Measurements from ENCODE around the gene SHISA6.

SHISA6 gene

DNA sequence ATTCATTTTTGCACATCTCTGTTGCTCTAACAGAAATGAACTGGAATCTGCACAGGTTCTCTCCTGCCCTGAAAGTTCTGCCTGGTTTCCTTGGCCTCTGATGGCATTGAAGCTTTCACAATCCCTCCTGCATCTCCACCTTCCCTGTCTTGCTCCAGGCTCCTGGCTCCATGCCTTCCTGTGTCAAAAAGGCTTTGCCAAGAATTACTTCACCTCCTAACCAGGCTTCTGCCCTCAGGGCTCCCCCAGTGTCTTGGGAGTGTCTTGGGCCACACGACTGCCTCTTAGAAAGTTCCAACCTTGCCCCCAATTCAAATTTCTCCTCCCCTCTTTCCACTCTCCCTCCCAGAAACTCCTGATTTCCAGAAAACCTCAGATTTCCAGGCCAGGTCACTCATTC is 320.3 kb downstream of the SHISA6 start:
- H3K36me3 ChIP-seq (ENCODE audit: low read length) = no peaks in the 10 kb centered on the region
- no peak overlapping the region for H3K27ac ChIP-seq (ENCODE audit: low read depth, low read length)
- H3K4me3 ChIP-seq (ENCODE audit: insufficient read depth, low read length, poor library complexity, severe bottlenecking) = no peak overlapping the region
- no peak overlapping the region for H3K9ac ChIP-seq (ENCODE audit: low read length)
- TF ChIP-seq, protein P1, sequence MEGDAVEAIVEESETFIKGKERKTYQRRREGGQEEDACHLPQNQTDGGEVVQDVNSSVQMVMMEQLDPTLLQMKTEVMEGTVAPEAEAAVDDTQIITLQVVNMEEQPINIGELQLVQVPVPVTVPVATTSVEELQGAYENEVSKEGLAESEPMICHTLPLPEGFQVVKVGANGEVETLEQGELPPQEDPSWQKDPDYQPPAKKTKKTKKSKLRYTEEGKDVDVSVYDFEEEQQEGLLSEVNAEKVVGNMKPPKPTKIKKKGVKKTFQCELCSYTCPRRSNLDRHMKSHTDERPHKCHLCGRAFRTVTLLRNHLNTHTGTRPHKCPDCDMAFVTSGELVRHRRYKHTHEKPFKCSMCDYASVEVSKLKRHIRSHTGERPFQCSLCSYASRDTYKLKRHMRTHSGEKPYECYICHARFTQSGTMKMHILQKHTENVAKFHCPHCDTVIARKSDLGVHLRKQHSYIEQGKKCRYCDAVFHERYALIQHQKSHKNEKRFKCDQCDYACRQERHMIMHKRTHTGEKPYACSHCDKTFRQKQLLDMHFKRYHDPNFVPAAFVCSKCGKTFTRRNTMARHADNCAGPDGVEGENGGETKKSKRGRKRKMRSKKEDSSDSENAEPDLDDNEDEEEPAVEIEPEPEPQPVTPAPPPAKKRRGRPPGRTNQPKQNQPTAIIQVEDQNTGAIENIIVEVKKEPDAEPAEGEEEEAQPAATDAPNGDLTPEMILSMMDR (IDR thresholded peaks at IDR 0.05; ENCODE audit: insufficient read depth, low read length, poor library complexity, severe bottlenecking) = no peak
- no peak for TF ChIP-seq EZH2phosphoT487 (conservative IDR thresholded peaks at IDR 0.05; ENCODE audit: low read length)
- H3F3A ChIP-seq (ENCODE audit: insufficient read depth) = no peaks in the 10 kb centered on the region
- no peaks in the 10 kb centered on the region for H3K27me3 ChIP-seq (ENCODE audit: low read length)
- H3K9me2 ChIP-seq (replicated peaks; ENCODE audit: insufficient read depth, low read length) = no peaks in the 10 kb centered on the region
- no peaks in the 10 kb centered on the region for H3K79me2 ChIP-seq (ENCODE audit: insufficient read depth, low read length)
- no peak overlapping the region for H3K4me2 ChIP-seq (ENCODE audit: low read depth, low read length, poor library complexity, severe bottlenecking)
- no peaks in the 10 kb centered on the region for H4K20me1 ChIP-seq (ENCODE audit: low read depth, low read length)
- H3K9me3 ChIP-seq (ENCODE audit: insufficient read depth, low read length) = no peaks in the 10 kb centered on the region
- H2AFZ ChIP-seq (ENCODE audit: low read depth, low read length, severe bottlenecking) = no peak overlapping the region

DNA sequence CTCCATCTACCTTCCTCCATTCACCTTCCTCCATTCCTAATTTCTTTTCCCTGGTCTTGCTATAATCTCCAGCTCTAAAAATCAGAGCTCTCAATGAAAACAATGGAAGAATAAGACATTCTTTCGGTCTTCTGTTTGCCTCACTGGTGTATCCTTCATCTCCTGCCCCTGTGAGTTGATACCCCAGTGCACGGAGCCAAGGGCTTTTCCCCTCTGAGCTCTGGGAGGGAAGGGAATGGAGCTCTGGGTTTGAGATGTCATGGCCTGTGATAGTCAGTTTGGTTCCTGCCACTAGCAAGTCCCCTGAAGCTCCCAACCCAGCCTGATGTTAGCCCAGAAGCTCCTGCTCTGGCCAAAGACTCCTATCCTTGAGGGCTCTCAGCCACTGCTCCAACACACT is 320.7 kb downstream of the SHISA6 start:
- H3K79me2 ChIP-seq (ENCODE audit: insufficient read depth, low read length) = no peaks in the 10 kb centered on the region
- no peak for TF ChIP-seq EZH2phosphoT487 (conservative IDR thresholded peaks at IDR 0.05; ENCODE audit: low read length)
- TF ChIP-seq, protein P1 (IDR thresholded peaks at IDR 0.05; ENCODE audit: insufficient read depth, low read length, poor library complexity, severe bottlenecking) = no peak
- H3K9me2 ChIP-seq (replicated peaks; ENCODE audit: insufficient read depth, low read length) = no peaks in the 10 kb centered on the region
- no peaks in the 10 kb centered on the region for H3K9me3 ChIP-seq (ENCODE audit: insufficient read depth, low read length)
- H3K27ac ChIP-seq (ENCODE audit: low read depth, low read length) = no peak overlapping the region
- no peak overlapping the region for H3K4me2 ChIP-seq (ENCODE audit: low read depth, low read length, poor library complexity, severe bottlenecking)
- no peaks in the 10 kb centered on the region for H4K20me1 ChIP-seq (ENCODE audit: low read depth, low read length)
- H3K4me3 ChIP-seq (ENCODE audit: insufficient read depth, low read length, poor library complexity, severe bottlenecking) = no peak overlapping the region
- H2AFZ ChIP-seq (ENCODE audit: low read depth, low read length, severe bottlenecking) = no peak overlapping the region
- H3K9ac ChIP-seq (ENCODE audit: low read length) = no peak overlapping the region
- H3F3A ChIP-seq (ENCODE audit: insufficient read depth) = no peaks in the 10 kb centered on the region
- no peaks in the 10 kb centered on the region for H3K27me3 ChIP-seq (ENCODE audit: low read length)
- H3K36me3 ChIP-seq (ENCODE audit: low read length) = no peaks in the 10 kb centered on the region

DNA sequence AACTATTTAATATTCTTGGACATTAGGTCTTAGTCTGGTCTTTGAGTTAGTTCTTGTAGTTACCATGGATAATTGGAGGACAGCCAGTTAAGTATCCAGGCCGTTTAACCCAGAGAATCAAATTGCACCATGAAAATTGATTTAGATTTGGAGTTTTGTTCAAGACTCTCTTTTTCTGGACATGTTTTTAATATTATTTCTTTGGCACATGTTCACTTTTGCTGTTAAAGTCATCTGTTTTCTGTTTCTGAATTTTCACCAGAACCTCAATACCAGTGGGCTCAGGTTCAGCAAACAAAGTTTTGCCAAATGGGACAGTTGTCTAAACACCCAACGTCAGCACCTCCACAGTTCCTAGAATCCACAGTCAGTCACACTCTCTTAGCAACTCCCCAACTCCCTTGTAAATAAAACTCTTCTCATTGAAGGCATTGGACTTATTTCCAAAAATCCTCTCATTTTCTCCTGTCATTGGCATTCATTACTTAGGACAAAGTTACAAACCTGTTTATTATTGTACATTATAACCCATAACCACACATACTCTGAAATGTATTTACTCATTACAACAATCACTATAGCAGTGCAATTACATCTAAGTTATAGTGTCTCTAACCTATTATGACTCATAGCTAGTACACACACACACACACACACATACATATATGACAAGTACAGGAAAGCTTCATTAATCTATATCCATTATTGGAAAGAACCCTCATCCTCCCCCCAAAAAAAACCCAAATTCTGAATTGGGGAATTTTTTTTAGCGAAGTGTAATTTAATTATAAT is 323.8 kb downstream of the SHISA6 start:
- Histone ChIP-seq H4K20me1 (ENCODE audit: low read depth, low read length) (no peaks in the 10 kb centered on the region), H3K4me2 (ENCODE audit: low read depth, low read length, poor library complexity, severe bottlenecking) (no peak overlapping the region), H3K79me2 (ENCODE audit: insufficient read depth, low read length) (no peaks in the 10 kb centered on the region), H3K4me3 (ENCODE audit: insufficient read depth, low read length, poor library complexity, severe bottlenecking) (no peak overlapping the region), H3K9me2 (replicated peaks; ENCODE audit: insufficient read depth, low read length) (no peaks in the 10 kb centered on the region), H3K9ac (ENCODE audit: low read length) (no peak overlapping the region), H3K9me3 (ENCODE audit: insufficient read depth, low read length) (no peaks in the 10 kb centered on the region), H3K27me3 (ENCODE audit: low read length) (no peaks in the 10 kb centered on the region), H3K27ac (ENCODE audit: low read depth, low read length) (no peak overlapping the region), H3K36me3 (ENCODE audit: low read length) (no peaks in the 10 kb centered on the region), H3F3A (ENCODE audit: insufficient read depth) (no peaks in the 10 kb centered on the region), H2AFZ (ENCODE audit: low read depth, low read length, severe bottlenecking) (no peak overlapping the region)
- no peak for TF ChIP-seq EZH2phosphoT487 (conservative IDR thresholded peaks at IDR 0.05; ENCODE audit: low read length)
- TF ChIP-seq, protein P1 (IDR thresholded peaks at IDR 0.05; ENCODE audit: insufficient read depth, low read length, poor library complexity, severe bottlenecking) = no peak

Data from SU-DHL-6 (cell line).